ENCODE results near the gene MT1G.
"Not testable (repeated sequence)": the region's sequence is repeated elsewhere in the genome, so short reads cannot be mapped to it uniquely, and the experiment has no call there.

The MT1G gene

DNA sequence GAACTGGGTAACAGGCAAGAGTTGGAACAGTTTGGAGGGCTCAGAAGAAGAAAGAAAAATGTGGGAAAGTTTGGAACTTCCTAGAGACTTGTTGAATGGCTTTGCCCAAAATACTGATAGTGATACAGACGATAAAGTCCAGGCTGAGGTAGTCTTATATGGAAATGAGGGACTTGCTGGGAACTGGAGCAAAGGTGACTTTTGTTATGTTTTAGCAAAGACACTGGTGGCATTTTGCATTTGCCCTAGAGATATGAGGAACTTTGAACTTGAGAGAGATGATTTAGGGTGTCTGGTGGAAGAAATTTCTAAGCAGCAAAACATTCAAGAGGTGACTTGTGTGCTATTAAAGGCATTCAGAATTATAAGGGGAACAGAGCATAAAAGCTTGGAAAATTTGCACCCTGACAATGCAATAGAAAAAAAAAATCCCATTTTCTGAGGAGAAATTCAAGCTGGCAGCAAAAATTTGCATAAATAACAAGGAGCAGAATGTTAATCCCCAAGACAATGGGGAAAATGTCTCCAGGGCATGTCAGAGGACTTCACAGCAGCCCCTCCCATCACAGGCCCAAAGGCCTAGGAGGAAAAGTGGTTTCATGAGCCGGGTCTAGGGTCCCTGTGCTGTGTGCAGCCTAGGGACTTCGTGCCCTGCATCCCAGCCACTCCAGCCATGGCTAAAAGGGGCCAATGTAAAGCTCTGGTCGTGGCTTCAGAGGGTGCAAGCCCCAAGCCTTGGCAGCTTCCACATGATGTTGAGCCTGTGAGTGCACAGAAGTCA, 46.0 kb downstream of the MT1G start:
- not testable (repeated sequence) for DNase-seq (ENCODE audit: low read depth, low spot score)

DNA sequence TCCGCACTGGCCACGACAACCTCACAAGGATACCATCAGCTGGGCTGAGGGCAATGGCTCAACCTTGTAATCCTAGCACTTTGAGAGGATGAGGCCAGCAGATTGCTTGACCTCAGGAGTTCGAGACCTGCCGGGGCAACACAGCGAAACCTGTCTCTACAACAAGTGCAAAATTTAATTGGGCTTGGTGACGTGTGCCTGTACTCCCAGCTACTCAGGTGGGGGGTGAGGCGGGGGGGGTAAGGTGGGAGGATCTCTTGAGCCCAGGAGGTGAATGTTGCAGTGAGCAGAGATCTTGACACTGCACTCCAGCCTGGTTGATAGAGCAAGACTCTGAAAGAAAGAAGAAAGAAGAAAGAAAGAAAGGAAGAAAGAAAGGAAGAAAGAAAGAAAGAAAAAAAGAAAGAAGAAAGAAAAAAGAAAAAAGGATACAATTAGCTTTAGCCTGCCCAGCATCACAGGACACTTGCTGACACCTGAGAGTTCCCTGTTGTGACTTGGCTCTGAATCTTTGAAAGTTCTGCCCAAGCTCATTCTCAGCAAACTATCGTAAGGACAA, 47.4 kb downstream of the MT1G start:
- no peak for DNase-seq (ENCODE audit: low read depth, low spot score)

DNA sequence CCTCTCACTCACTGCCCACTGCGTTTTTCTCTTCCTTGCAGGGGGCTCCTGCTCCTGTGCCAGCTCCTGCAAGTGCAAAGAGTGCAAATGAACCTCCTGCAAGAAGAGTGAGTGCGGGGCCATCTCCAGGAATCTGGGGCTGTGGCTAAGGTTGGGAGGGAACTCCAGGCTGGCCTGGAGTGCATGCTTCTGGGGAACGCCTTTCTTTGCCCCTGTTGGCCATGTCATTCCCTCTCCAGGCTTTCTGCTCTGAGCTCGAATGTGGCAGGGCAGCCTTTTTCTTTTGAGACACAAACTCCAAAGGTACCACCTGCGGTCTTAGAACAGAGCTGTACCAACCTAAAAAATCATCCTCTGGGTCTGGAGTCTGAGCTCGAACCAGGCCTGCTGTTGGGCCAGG, 49.7 kb downstream of the MT1G start:
- no peak for DNase-seq (ENCODE audit: low read depth, low spot score)

DNA sequence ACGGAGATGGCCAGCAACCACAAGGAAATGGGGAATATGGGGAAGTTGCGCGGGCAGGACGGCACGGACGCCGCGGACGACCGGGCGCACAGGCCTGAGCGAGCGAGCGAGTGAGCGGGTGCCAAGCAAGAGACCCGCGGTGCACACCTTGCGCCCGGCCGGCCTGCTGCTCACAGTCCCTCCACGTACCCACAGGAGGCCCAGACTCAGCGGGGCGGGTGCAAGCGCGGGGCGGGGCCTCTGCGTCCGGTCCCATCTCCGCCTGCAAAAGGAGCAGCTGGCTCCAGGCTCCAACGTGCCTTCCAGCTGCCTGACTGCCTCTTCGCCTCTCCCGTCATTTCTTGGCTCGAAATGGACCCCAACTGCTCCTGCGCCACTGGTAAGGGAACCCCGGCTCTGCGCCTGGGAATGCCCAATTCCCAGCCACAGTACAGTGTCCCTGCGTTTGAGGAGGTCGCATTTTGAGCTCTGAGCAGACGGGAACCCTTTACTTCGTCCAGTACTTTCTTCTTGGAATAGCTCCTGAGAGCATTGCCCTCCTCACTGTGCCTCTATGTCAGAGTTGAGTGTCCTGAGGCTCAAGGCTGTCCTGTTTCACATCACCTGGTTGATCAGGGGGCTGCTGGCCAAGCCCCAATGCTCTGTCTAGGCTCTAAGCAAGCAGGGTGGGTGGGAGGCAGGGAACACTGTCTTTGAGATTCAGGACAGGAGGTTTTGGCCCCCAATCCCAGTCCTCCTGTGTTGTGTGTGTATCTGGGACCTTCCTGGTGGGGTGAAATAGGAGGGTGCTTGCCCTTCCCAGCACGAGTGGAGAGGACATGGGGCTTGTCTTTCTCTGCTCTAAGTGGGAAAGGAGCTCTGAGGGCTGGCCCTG, 50.4 kb downstream of the MT1G start:
- no peak for DNase-seq (ENCODE audit: low read depth, low spot score)
